ENCODE data around the gene SYTL3.
"Not testable (repeated sequence)": the region's sequence is repeated elsewhere in the genome, so short reads cannot be mapped to it uniquely, and the experiment has no call there.

The SYTL3 gene

DNA sequence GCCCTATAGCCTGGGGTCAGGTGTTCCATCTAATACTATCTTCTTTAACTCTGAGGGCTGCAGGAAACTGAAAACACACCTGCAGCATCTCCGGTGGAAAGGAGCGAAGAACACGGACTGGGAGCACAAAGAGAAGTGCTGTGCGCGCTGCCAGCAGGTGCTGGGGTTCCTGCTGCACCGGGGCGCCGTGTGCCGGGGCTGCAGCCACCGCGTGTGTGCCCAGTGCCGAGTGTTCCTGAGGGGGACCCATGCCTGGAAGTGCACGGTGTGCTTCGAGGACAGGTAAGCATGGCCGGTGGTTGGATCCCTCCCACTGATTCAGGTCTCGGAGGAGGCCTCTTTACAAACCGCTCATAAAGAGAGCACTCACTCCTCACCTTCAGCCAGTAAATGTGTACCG is 15.5 kb downstream of the SYTL3 start:
- DNase-seq = no peak

DNA sequence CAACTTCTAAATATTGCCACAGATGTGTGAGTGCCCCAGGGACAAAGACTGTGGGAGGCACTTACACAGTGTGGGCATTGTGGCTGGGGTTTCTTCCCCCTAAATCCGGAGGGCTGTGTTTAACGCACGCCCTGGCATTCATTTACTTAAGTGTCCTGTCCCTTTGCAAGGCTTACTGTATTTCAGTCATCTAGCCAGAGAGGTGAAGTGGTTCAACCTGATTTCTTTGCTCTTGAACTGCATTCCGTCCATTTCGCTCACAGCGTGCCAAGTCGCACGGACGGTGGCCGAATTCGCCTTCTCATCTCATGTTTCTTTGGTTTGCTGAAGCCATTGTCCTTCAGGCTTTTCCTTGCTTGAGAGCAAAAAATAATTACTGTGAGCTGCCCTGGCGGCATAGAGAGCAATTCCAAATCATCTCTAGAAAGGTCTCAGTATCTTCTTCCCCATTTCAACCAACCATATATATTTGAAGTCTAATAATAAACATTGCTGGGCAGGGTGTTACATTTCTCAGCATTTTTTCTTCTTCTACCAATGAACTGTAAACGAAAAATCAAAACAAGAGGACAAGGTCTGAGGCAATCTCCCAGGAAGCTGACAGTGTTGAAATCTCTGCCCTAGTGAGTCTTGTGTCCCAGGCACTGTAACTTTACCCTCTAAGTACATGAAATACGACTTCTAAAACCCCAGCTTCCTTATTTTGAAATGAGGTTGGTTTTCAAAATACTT is 16.9 kb downstream of the SYTL3 start:
- peak; percentile 88 for DNase-seq

DNA sequence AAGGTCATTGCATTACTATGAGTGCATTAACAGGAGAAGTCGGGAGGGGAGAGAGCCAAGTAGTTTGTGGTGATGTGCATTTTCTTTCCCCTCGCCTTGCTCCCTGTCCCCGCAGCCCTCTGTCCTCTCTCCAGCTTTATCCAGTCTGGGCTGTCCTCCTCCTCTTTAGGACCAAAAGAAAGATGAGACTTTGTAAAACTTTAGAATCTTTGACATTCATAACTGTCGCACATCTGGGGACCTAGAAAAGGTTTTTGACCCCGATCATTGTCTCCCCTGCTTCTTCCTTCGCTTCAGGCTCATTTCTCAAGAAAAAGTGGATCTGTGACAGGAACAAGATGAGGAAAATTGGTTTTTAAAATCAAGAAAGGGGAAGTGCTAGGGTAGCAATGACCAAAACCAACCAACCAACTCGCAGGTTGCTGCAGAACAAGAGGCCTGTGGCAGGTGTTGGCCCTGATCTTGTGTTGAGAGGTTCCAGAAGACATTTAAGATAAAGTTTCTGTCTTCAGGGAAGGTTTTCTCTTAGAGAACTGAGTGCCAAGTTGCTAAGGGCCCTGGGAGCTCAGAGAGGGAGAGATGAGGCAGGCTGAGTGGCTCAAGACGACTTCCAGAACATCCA is 17.6 kb downstream of the SYTL3 start:
- DNase-seq = no peak

DNA sequence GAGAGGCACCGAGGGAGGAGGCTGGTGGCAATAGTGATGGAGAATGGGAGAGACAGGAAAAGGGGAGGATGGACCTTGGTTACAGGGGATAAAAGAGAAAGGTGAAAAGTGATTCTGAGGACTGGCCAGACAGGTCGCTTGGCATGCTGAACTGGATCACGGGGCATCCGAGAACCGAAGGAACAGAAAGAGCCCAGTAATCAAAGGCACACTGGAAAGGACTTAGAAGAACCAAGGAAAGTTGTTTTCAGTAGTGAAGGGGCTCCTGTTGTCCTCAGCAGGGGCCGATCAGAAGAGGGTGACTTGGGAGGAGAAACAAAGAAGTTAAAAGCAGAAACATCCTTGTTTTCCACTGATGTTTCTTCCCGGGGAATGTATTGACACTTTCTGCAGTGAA is 18.9 kb downstream of the SYTL3 start:
- no peak for DNase-seq

DNA sequence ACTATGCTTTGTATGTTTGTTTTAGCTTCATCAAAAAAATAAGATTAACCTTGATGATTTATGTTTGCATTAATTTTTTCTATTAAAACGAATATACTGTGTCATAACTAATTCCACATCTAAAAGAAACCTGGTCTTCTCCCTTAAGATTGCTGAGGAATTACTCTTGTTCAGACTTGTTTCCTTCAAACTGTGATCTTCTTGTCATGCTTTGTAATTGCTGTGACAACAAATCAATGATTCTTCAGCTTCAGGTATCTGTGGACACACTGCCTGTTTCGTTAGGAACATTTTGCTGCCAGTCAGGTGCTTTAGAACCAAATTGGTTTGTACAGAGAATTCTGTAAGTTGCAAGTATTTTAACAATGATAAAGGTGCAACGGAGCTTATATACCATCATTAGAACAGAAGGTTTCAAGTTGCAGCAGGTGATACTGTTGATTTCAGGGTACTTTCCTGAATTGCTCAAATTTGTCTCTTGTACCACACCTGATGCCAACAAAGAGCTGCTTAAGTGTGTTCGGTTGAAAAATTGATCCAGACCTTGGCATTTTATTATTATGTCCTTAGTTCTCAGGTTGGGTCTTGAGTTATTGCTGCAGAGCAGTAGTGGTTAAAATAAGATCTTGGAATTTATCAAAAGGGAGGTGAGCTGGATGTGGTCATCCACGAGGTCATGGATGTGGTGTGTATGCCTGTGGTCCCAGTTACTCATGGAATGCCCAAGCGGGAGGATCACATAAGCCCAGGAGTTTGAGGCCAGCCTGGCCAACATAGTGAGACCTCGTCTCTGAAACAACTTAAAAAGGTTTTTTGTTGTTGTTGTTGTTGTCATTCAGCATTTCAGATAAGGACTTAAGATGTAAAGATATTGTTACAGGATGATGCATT is 19.5 kb downstream of the SYTL3 start:
- DNase-seq = no peak

DNA sequence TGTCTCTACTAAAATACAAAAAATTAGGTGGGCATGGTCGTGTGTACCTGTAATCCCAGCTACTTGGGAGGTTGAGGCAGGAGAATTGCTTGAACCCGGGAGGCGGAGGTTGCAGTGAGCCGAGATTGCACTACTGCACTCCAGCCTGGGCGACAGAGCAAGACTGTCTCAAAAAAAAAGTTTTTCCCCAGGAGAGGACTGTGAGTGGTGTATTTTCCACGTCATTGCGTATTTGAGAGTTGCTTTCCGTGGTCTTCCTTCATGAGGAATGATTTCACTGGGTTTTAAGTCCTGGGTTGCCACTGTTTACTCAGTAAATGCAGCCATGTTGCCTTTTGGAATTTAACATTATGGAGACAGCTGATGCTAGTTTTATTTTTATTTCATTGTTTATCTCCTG is 22.3 kb downstream of the SYTL3 start:
- not testable (repeated sequence) for DNase-seq

DNA sequence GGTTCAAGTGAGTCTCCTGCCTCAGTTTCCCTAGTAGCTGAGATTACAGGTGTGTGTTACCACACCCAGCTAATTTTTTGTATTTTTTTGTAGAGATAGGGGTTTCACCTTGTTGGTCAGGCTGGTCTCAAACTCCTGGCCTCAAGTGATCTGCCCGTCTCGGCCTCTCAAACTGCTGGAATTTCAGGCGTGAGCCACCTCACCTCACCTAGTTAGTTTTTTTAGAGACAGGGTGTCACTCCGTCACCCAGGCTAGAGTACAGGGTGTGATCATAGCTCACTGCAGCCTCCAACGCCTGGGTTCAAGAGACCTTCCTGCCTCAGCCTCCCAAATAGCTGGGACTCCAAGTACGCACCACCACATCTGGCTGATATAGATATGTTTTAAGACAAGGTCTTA is 22.9 kb downstream of the SYTL3 start:
- DNase-seq = no peak

DNA sequence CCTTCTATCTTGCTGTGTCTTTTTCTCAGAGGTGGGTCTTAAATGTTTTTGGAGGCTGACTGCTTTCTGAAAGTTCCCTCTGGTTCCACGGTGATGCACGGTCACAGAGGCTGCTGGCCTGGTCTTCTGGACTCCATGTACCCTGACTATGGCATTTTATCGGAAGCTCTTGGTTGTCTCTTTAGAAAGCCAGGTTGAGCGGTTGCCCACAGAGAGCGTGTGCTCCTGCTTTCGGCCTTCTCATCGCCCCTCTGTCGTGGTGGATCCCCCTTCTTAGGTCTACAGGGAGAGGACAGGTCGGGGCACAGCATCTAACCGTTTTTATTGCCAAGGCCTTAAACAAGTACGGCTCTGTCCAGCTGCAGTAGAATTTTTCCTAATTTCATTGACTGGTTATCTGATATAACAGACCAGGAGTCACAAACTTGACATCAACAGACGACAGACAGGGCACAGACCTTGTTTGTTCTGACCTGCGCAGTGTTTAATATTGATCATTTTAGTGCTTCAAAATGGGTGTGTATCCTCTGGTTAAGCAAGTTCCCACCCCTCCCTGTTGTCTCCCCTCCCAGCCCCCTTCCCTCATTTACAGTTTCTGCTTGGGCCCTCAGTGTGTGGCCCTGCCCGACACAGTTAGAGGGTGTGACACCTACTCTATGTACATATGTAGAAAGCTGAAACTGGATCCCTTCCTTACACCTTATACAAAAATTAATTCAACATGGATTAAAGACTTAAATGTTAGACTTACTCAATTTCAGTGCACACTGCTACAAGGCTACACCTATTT is 24.7 kb downstream of the SYTL3 start:
- no peak for DNase-seq

DNA sequence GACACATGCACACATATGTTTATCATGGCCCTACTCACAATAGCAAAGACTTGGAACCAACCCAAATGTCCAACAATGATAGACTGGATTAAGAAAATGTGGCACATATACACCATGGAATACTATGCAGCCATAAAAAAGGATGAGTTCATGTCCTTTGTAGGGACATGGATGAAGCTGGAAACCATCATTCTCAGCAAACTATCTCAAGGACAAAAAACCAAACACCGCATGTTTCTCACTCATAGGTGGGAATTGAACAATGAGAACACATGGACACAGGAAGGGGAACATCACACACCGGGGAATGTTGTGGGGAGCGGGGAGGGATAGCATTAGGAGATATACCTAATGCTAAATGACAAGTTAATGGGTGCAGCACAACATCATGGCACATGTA is 27.2 kb downstream of the SYTL3 start:
- DNase-seq = not testable (repeated sequence)

DNA sequence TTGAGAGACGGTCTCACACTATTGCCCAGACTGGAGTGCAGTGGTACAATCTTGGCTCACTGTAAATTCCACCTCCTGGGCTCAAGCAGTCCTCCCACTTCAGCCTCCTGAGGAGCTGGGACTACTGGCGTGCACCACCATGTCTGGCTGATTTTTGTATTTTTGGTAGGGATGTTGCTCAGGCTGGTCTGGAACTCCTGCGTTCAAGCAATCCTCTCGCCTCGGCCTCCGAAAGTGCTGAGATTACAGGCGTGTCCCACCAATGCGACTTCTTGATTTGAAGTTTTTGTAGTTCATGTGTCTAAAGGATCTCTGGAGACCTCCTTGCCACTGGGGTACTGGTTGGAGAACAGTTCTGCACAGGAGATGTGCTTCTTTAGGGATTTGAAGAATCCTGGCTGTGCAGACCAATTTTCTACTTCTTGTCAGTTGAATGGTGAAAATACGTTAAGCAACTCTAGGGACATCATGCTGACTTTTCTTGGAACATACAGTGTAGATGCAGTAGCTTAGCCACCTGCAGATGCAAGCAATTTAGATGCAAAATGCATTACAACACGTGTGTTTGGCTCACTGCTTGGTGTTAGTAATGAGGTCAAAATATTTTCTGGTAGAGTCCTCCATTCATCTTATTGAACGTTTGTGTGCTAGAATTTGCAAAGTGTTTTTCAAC is 28.2 kb downstream of the SYTL3 start:
- no peak for DNase-seq

DNA sequence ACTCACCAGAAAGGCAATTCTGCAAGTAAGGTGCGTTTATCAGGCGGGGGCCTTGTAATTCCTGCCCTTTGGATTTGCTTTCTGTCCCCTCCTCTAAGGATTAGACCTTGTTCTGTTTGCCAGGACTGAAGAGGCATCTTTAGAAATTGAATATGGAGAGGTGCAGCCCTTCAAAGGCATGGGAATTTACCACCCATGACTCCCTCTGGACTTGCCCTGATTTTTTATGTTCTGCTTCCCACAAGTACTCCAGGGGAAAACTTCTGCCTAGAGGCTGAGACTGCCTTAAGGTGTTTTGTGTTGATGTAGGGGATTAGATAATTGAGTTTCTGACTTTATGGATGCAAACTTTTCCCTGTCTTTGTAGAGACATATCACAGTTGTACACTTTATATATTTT is 30.2 kb downstream of the SYTL3 start:
- no peak for DNase-seq

DNA sequence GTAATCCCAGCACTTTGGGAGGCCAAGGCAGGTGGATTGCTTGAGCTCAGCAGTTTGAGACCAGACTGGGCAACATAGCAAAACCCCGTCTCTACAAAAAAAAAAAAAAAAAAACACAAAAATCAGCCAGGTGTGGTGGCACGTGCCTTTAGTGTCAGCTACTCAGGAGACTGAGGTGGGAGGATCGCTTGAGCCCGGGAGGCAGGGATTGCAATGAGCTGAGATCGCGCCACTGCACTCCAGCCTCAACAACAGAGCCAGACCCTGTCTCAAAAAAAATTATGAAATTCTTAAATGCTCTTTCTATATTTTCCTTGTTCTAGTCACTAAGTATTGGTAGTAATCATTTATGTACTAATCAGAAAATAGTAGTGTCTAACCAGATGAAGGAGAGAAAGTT is 30.6 kb downstream of the SYTL3 start:
- no peak for DNase-seq

DNA sequence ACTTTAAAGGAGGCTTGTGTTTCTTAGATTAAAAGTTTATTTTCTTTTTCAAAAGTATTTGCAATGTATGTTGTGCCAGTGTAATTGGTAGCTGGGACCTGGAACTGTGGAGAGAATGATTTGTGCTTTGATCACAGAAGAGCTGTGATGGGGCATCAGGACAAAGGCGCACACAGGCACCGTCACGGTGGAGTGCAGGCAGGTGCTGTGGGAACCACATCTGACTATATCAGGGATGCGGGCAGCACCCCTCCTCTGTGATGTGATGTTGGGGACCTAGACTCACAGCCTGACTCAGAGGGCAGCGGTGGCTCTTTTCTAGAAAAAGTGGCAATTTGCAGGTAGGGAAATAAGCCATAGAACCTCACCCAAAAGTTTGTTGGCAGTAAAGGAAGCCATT is 34.5 kb downstream of the SYTL3 start:
- no peak for DNase-seq

DNA sequence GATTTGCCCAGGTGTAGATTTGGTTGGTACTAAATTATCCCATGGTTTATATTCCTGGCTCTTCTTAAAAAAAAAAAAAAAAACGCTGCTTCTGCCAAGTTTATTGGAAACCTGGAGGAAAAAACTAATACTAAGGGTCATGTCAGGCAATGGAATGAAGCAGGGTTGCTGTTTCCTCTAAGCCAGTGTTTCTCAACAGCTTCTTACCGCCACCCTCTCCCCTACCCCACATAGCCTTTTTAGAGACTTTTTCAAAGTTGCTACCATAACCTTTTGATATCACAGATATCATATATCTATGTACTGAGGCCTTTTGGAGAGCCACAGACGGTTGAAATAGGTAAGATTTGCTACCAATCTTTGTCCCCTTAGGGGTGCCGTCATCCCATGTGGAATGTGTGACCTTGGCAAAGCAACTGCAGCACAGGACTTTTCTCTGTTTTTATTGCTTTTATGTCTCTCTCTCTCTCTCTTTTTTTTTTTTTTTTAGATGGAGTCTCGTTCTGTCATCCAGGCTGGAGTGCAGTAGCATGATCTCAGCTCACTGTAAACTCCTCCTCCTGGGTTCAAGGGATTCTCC is 35.0 kb downstream of the SYTL3 start:
- DNase-seq = no peak

DNA sequence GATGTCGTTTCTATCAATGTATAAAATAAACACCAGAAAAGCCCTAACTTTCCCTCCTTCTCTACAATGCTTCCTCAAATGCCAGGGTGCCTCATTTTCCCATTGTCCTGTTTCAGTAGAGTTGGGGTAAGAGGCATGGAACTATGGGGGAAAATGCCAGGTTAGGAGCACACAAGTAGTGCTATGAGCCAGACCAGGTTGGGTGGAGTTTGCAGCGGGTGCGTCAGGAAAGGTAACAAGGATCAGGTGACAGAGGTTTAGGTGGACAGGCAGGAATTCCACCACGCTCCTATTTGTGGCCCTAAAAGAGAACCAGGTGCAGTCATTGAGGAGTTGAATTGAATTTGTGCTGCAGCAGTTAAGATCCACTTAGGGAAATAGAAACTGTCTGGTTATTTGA is 36.5 kb downstream of the SYTL3 start:
- no peak for DNase-seq

DNA sequence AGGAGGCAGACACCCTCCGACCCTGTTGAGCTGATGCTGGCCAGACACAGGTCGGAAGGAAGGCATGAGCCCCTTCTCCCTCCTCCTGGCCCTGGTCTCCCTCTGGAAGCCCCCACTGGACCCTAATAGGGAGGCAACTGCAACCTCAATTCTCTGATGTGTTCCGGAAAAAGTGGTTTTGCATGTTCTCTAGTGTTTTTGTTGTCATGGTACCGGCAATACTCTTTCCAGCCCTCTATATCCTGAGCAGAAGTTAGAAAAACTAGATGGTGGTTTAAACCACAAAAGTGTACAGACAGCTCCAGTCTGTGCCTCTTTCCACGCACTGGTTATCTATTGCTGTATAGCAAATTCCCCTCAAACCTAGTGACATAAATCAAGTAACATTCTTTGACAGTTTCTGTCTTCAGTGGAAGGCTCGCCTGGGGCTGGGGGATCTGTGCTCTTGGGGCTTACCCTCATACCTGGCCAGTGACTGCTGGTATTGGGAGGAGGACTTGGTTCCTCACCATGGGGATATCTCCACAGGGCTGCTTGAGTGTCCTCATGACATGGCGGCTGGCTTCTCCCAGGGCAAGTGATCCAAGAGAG is 37.0 kb downstream of the SYTL3 start:
- DNase-seq = peak; percentile 88

DNA sequence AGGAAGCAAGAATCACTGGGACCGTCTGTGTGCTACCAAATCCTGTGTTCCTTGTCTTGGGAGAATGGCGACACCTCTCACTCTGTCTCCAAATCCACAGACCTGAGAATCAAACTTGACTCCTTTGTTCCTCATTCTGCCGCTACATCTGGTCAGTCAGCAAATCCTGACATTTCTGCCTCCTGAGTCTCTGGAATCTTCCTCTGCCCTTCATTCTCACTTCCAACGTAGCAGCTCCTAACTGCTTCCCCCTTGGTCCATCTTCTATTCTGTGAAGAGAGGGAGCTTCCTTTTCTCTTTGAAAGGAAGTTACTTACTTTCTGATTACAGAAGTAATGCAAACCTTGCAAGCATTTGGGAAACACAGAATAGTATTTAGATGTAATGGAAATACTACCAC is 37.7 kb downstream of the SYTL3 start:
- DNase-seq = no peak

DNA sequence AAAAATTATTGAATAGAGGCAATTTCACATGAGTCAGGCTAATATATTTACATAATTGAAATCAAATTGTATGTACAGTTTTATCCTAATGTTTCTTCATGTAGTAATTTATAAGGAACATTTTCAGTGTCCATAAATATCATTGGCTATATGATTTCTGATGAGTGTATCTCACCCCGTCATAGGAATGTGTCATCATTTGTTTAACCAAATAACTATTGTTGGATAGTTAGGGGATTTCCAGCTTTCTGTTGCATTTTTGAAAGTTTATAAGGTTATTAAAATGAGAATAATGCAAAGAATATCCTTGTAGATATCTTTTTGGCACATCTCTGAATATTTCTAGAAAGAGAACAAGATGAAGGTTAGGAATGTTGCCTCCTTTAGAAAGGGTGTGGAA is 39.0 kb downstream of the SYTL3 start:
- no peak for DNase-seq

DNA sequence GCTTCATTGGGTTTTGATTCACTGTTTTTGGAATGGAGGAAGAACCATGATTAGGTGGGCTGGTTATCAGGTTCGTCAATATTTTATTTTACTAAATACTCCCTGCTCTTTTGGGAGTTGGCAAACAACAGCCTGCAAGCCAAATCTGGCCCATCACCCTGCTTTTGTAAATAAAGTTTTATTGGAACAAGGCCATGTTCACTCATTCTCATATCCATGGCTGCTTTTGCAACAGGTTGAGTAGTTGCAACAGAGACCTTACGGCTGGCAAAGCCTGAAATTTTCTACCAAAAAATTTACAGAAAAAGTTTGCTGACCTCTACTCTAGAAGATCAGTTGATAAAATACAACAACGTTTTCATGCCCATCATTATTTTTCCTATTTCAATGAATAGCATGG is 45.1 kb downstream of the SYTL3 start:
- DNase-seq = no peak

DNA sequence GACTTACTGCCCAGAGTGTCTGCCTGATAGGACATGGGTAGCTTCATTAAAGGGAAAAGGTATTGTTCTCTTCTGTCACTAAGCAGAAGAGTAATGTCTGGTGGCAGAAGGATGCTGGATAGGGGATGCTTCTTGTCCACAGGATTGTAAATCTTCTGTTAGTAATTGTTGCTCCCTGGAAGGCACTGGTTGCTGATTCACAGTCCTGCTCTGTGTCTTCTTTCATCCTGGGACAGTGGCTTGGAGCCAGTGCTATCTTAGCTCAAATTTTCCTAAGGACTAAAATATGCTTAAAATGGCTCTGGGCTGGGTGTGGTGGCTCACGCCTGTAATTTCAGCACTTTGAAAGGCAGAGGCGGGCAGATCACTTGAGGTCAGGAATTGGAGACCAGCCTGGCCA is 48.0 kb downstream of the SYTL3 start:
- no peak for DNase-seq

DNA sequence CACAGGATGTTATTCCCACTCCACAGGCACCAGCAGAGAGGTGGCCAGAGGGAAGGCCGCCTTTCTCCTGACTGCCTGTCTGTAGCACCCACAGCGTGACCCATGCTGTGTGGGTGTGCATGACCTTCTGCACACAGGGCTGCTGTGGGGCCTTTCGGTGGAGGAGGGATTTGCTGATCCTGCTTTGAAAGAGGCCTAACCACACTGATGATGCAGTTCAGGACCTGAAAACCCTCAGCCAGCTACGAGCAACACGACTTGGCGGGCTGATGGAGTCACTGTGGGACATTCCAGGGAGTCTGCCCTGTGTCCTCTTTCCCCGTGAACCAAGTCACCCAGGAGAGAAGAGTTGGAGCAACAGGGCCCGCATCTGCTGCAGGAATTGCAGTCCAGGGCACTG is 49.1 kb downstream of the SYTL3 start:
- DNase-seq = no peak

DNA sequence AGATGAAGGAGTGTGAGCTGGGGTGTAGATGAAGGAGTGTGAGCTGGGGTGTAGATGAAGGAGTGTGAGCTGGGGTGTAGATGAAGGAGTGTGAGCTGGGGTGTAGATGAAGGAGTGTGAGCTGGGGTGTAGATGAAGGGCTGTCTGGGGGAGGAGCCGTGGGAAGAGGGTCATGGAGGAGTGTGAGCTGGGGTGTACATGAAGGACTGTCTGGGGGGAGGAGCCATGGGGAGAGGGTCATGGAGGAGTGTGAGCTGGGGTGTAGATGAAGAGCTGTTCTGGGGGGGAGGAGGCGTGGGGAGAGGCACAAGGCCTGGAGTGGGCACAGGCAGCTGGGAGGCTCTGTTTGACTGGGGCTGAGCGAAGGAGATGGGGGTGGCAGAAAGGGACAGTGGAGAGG is 51.4 kb downstream of the SYTL3 start:
- DNase-seq = not testable (repeated sequence)
